Epithelial cell of esophagus (primary cell): ENCODE measurements around the gene VPS26A.

Experiments used
- DNase-seq: peaks from one replicate; pipeline ENCODE4 v3.0.0; 2010; ENCODE audit warnings: low read depth
- H3K4me3 ChIP-seq: 2 replicates; pipeline ENCODE4 v1.5.1; 2011; ENCODE audit warnings: mild to moderate bottlenecking, low read length, control low read depth
- CTCF ChIP-seq: IDR thresholded peaks from 2 replicates; pipeline ENCODE4 v1.5.1; 2011; ENCODE audit warnings: low read depth, mild to moderate bottlenecking, low read length, control low read depth, inconsistent platforms; ENCODE audit not compliant: insufficient read depth; ENCODE audit errors: missing control alignments

Gene VPS26A

GRCh38 chr10:69186524-69186923 lies 62.5 kb downstream of the VPS26A start:
- H3K4me3 ChIP-seq: no peak overlapping the region
- no peak for DNase-seq
- TF ChIP-seq CTCF: no peak

- no peak for TF ChIP-seq CTCF
- H3K4me3 ChIP-seq: no peak overlapping the region
- no peak for DNase-seq
Observed at GRCh38 chr10:69201045-69201444, 77.1 kb downstream of the VPS26A start.

GRCh38 chr10:69202332-69202731 lies 78.4 kb downstream of the VPS26A start:
- no peak overlapping the region for H3K4me3 ChIP-seq
- TF ChIP-seq CTCF: no peak
- no peak for DNase-seq

- H3K4me3 ChIP-seq: no peak overlapping the region
- no peak for TF ChIP-seq CTCF
- no peak for DNase-seq
Observed at GRCh38 chr10:69208761-69209160, 84.8 kb downstream of the VPS26A start.

GRCh38 chr10:69209787-69210484 lies 86.0 kb downstream of the VPS26A start:
- no peak overlapping the region for H3K4me3 ChIP-seq
- no peak for DNase-seq
- TF ChIP-seq CTCF: no peak

- DNase-seq: no peak
- TF ChIP-seq CTCF: no peak
Observed at GRCh38 chr10:69211104-69211503, 87.1 kb downstream of the VPS26A start.

GRCh38 chr10:69211524-69211923 lies 87.5 kb downstream of the VPS26A start:
- no peak for TF ChIP-seq CTCF
- no peak for DNase-seq
- H3K4me3 ChIP-seq: no peak overlapping the region

More at GRCh38 chr10:69211104-69211503, 87.1 kb downstream of the VPS26A start:
- no peak overlapping the region for H3K4me3 ChIP-seq
